HFFc6 (cell line): ENCODE data around the gene SGK2. TPM values are rescaled to one million over a fixed set of nuclear protein-coding genes. Genes with fewer than 3 reads are reported as not detected.
A peak's percentile ranks its signal among the peaks of the same experiment; 100 is the strongest.

Experiments used
- DNase-seq: peaks from one replicate; pipeline ENCODE4 v3.0.0-alpha.2; 2018
- H3K27ac Mint-ChIP-seq: 2 replicates; pipeline ENCODE4 v1.8.0; 2020; ENCODE audit warnings: mild to moderate bottlenecking, mixed read lengths
- H3K27me3 Mint-ChIP-seq: 2 replicates; pipeline ENCODE4 v1.8.0; 2021; ENCODE audit warnings: mild to moderate bottlenecking, moderate library complexity, mixed read lengths; ENCODE audit not compliant: insufficient read depth
- H3K36me3 Mint-ChIP-seq: 2 replicates; pipeline ENCODE4 v1.8.0; 2021; ENCODE audit warnings: low read depth, mixed read lengths
- H3K4me1 Mint-ChIP-seq: 2 replicates; pipeline ENCODE4 v1.8.0; 2020; ENCODE audit warnings: low read depth, mixed read lengths
- H3K4me3 Mint-ChIP-seq: 2 replicates; pipeline ENCODE4 v1.8.0; 2020; ENCODE audit warnings: mild to moderate bottlenecking, moderate library complexity, mixed read lengths
- H3K9me3 Mint-ChIP-seq: 2 replicates; pipeline ENCODE4 v1.8.0; 2020; ENCODE audit warnings: mild to moderate bottlenecking, mixed read lengths
- total RNA-seq, 6 experiments: library from RNA; stranded (reverse); fragmentation: NEBNext Ultra II Directional; extraction: Animal tissue kit (Norgen Biotek cat#: 25700); gene quantifications; 2 replicates in 1 of 6; 3 replicates in 5 of 6; pipeline ENCODE4 v1.2.3, GENCODE V29; 2021
- TF ChIP-seq, protein P1 (sequence below): fragments of 200-600 bp; sonication (generic); IDR thresholded peaks from 2 replicates; pipeline ENCODE4 v1.5.0; 2021; ENCODE audit warnings: antibody characterized with exemption, mild to moderate bottlenecking

Gene SGK2
- total RNA-seq, 6 experiments from 2014 or later, result 0.09 TPM; not detected in 5

DNA sequence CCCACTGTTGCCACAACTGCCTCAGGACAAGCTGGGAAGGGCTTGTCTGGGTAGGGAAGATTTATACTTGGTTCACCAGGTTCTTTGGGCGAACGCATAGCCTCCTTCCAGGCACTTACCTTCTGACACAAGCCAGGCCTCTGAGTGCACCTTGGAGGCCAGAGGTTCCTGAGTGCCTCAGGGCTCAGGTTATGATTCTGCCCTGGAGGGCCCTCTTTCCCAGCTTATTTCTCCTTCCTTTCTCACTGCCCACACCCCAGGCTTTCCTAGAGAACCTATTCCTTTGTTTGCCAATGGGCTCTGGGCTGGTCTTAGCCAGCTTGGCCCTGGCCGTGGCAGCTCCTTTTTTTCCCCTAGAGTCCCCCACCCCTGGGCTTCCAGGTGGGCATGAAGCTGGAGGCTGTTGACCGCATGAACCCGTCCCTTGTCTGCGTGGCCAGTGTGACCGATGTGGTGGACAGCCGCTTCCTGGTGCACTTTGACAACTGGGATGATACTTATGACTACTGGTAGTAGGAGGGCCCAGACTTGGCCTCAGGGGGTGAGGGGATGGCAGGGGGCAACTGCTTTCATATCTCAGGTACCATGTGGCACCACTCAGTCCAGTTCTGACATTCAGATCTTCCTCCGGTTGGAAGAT, 26.3 kb upstream of the SGK2 start:
- TF ChIP-seq, protein P1, sequence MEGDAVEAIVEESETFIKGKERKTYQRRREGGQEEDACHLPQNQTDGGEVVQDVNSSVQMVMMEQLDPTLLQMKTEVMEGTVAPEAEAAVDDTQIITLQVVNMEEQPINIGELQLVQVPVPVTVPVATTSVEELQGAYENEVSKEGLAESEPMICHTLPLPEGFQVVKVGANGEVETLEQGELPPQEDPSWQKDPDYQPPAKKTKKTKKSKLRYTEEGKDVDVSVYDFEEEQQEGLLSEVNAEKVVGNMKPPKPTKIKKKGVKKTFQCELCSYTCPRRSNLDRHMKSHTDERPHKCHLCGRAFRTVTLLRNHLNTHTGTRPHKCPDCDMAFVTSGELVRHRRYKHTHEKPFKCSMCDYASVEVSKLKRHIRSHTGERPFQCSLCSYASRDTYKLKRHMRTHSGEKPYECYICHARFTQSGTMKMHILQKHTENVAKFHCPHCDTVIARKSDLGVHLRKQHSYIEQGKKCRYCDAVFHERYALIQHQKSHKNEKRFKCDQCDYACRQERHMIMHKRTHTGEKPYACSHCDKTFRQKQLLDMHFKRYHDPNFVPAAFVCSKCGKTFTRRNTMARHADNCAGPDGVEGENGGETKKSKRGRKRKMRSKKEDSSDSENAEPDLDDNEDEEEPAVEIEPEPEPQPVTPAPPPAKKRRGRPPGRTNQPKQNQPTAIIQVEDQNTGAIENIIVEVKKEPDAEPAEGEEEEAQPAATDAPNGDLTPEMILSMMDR, result no peak
- Mint-ChIP-seq H3K27me3 (peaks cover 3% of the 10 kb centered on the region), H3K27ac (no peak overlapping the region; the same call in 1 of the 2 replicates), H3K36me3 (no peaks in the 10 kb centered on the region), H3K4me1 (peaks cover 28% of the 10 kb centered on the region), H3K4me3 (no peak overlapping the region), H3K9me3 (no peaks in the 10 kb centered on the region)
- DNase-seq, result no peak

DNA sequence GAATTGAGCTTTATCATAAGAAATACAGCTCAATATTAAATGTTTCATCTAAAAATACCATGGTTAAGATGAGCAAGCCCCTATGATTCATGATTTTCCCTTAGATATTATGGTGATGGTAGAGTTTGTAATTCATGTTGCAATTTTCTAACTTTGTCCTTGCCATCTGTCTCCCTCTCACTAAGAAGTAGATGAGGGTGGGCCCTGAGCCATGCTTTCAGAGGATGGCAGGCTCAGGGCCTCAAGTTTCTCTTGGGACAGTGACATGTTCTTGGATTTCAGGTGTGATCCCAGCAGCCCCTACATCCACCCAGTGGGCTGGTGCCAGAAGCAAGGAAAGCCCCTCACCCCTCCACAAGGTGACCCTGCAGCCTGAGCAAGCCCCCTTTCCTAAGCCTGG, 25.8 kb upstream of the SGK2 start:
- TF ChIP-seq, protein P1, result no peak
- Mint-ChIP-seq H3K36me3 (no peaks in the 10 kb centered on the region), H3K27me3 (peaks cover 4% of the 10 kb centered on the region), H3K27ac (no peak overlapping the region; the same call in 1 of the 2 replicates), H3K9me3 (no peaks in the 10 kb centered on the region), H3K4me1 (peaks cover 32% of the 10 kb centered on the region), H3K4me3 (no peak overlapping the region)
- peak; percentile 18 for DNase-seq

DNA sequence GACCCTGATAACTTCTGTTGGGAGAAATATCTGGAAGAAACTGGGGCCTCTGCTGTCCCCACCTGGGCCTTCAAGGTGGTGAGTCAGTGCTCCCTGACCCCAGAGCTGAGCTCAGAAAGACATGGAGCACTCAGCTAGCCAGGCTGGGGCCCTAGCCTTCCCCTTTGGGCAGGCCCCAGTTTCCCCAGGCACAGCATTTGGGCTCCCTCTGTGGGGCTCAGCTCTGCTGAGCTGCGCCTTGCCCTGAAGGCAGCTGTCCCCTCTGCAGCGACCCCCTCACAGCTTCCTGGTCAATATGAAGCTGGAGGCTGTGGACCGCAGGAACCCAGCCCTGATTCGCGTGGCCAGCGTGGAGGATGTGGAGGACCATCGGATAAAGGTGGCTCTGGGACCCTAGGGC, 24.8 kb upstream of the SGK2 start:
- Mint-ChIP-seq H3K27me3 (peaks cover 7% of the 10 kb centered on the region), H3K4me1 (peaks cover 33% of the 10 kb centered on the region), H3K4me3 (no peak overlapping the region), H3K36me3 (no peaks in the 10 kb centered on the region), H3K27ac (no peak overlapping the region), H3K9me3 (no peaks in the 10 kb centered on the region)
- TF ChIP-seq, protein P1, result no peak
- no peak for DNase-seq

DNA sequence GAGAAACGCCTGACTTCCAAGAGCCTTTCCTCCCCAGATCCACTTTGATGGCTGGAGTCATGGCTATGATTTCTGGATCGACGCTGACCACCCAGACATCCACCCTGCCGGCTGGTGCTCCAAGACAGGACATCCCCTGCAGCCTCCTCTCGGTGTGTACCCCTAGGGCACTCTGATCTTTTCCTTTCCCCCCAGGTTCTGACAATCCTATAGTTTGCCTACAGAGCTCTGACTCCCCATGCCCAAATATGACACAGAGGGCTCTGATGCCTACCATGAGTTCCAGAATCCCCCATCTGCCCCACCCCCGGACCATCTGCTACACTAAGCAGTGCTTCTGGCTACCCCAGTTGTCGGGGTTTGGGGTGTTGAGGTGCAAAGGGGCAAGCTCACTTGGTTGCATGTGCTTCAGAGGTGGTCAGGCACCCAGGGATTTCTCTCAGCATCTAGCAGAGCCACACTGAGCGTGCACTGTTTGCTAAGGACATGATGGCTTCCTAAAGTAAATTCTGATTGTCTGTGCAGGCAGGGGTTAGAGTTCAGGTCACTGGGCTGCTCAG, 24.0 kb upstream of the SGK2 start:
- peaks cover 28% of the 10 kb centered on the region for H3K4me1 Mint-ChIP-seq
- H3K27ac Mint-ChIP-seq, result no peak overlapping the region
- H3K9me3 Mint-ChIP-seq, result no peaks in the 10 kb centered on the region
- no peak overlapping the region for H3K4me3 Mint-ChIP-seq
- no peaks in the 10 kb centered on the region for H3K36me3 Mint-ChIP-seq
- TF ChIP-seq, protein P1, result no peak
- H3K27me3 Mint-ChIP-seq, result peaks cover 11% of the 10 kb centered on the region
- no peak for DNase-seq

DNA sequence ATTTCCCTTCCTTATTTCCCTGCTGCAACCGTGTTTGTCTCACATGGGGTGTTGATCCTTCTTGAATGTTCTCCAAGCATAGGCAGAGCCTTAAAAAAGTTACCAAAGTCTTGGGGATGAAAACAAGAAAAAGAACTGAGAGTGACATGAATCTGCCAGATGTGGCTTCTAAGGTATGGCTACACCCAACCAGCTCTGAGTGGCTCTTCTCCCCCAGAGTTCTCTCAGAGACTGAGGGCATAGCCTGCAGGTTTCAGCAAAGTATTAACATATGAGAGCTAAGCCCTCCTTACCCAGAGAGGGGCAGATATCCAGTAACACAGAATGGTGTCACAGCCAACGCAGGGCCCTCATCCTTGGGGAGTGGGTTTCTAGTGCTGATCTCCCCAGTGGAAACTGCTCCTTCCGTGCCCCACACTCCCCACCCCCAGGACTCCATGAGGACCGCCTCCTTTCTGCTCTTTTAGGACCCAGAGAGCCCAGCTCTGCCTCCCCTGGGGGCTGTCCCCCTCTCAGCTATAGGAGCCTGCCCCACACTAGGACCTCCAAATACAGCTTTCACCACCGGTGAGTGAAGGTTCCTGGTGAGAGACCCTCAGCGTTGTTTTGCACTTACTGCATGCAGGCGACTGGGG, 23.3 kb upstream of the SGK2 start:
- H3K36me3 Mint-ChIP-seq, result no peaks in the 10 kb centered on the region
- H3K27me3 Mint-ChIP-seq, result peaks cover 11% of the 10 kb centered on the region
- TF ChIP-seq, protein P1, result no peak
- H3K27ac Mint-ChIP-seq, result no peak overlapping the region
- no peaks in the 10 kb centered on the region for H3K9me3 Mint-ChIP-seq
- H3K4me1 Mint-ChIP-seq, result peaks cover 28% of the 10 kb centered on the region
- H3K4me3 Mint-ChIP-seq, result no peak overlapping the region
- no peak for DNase-seq
